ENCODE data around the gene PAH.
A peak's percentile ranks its signal among the peaks of the same experiment; 100 is the strongest.

PAH gene

DNA sequence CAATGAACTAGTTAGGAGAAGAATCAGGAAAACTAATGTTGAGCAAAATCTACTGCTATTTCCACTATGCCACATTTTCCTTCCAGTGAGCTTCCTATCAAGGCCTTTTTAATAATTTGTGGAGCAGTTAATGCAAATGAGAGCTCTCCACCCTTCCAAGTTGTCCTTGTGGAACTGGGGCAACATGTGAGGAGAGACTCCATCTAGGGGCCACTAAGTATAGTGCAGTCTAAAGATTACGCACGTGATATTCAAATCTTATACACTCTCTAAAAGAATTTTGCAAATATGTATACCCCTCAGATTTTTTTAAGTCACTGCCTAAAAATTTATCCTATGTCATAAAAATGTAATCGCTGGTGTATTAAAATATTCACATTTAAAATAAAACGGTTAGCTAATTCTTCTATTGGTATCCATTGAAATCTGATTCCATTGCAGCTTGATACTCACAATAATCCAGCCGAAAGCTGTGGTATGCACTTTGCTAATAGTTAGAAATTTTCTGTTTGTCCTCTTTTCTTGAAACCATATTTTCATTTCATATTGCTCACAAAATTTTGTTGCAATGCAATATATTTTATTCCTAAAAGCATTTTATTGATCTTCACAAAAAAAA is 100.1 kb downstream of the PAH start:
- peak; percentile 44 for DNase-seq (ENCODE audit: low read depth)
- TF ChIP-seq, protein P1, sequence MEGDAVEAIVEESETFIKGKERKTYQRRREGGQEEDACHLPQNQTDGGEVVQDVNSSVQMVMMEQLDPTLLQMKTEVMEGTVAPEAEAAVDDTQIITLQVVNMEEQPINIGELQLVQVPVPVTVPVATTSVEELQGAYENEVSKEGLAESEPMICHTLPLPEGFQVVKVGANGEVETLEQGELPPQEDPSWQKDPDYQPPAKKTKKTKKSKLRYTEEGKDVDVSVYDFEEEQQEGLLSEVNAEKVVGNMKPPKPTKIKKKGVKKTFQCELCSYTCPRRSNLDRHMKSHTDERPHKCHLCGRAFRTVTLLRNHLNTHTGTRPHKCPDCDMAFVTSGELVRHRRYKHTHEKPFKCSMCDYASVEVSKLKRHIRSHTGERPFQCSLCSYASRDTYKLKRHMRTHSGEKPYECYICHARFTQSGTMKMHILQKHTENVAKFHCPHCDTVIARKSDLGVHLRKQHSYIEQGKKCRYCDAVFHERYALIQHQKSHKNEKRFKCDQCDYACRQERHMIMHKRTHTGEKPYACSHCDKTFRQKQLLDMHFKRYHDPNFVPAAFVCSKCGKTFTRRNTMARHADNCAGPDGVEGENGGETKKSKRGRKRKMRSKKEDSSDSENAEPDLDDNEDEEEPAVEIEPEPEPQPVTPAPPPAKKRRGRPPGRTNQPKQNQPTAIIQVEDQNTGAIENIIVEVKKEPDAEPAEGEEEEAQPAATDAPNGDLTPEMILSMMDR (IDR thresholded peaks at IDR 0.05; ENCODE audit: low read length, missing control alignments): peak; percentile 70
- H3K4me3 ChIP-seq (replicated peaks; ENCODE audit: low read depth, low read length): no peak overlapping the region

DNA sequence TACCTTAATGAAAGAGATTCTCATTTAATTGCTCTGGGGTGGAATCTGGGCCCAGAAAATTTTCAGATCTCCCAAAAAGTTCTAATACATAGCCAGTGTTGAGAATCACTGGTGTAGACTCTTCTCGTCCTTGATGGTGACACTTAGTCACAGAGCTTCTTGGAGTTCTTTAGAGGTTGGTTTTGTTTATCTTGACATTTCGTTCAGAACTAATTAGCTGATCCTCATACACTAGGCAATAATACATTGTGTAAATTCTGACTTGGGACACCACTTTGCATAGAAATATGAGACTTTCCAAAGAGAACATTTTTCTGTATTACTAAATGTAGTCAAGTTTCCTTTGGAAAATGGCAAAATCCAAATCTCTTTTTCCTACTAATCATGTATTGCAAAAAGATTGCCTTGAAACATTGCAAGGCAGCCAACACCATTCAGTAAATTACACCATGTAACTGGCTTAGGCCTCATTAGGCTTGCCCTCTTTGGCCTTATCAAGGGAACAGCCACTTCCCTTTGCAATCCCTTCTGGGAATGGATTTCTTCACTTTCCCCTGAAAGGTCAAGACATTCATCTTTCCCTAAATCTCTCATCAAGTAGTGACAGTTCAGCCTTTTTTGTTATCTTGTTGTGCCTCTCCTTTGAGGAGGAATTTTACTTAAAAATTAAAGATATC is 102.2 kb downstream of the PAH start:
- TF ChIP-seq, protein P1 (IDR thresholded peaks at IDR 0.05; ENCODE audit: low read length, missing control alignments): no peak
- DNase-seq (ENCODE audit: low read depth): no peak
- H3K4me3 ChIP-seq (replicated peaks; ENCODE audit: low read depth, low read length): no peak overlapping the region

DNA sequence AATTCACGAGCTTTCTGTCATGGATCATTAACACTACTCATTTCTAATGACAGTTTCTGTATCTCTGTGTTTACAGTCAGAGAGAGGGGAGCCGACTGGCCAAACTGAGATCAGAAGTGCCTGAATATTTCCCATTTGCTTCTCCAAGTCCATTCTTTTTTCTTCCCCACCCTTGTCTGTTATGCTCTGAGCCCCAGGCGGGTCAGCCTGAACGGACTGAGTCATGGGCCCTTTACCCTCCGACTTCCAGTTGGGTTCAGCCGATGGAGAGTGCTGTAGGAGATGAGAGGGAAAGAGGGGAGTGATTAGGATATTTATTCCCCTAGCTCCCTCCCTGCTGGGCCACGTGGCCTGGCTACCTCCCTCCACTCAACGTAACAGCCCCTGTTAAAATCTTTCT is 104.7 kb downstream of the PAH start:
- DNase-seq (ENCODE audit: low read depth): no peak
- TF ChIP-seq, protein P1 (IDR thresholded peaks at IDR 0.05; ENCODE audit: low read length, missing control alignments): no peak
- no peak overlapping the region for H3K4me3 ChIP-seq (replicated peaks; ENCODE audit: low read depth, low read length)

GRCh38 chr12:102811110-102811737 is 105.8 kb downstream of the PAH start:
- TF ChIP-seq, protein P1 (IDR thresholded peaks at IDR 0.05; ENCODE audit: low read length, missing control alignments): peak; percentile 18
- DNase-seq (ENCODE audit: low read depth): peak; percentile 3

DNA sequence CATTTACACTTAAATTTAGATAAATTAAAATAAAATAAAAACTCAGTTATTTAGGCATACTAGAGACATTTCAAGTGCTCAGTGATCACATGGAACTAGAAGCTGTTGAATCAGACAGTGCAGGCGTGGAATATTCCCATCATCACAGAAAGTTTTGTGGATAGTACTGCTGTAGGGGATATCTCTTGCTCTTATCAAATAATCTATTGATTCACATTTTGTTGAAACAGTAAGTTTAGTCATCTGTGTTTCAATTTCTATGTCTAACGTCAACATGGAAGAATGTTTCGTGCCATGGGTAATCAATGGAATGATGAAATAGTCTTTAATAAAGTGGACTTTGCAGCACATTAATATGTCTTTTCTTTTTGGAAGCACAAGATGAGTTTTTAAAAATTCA is 108.6 kb downstream of the PAH start:
- H3K4me3 ChIP-seq (replicated peaks; ENCODE audit: low read depth, low read length): no peak overlapping the region
- TF ChIP-seq, protein P1 (IDR thresholded peaks at IDR 0.05; ENCODE audit: low read length, missing control alignments): no peak
- no peak for DNase-seq (ENCODE audit: low read depth)

More at GRCh38 chr12:102811110-102811737, 105.8 kb downstream of the PAH start:
- no peak overlapping the region for H3K4me3 ChIP-seq (replicated peaks; ENCODE audit: low read depth, low read length)

- no peak overlapping the region for H3K4me3 ChIP-seq (replicated peaks; ENCODE audit: low read depth, low read length)
- no peak for DNase-seq (ENCODE audit: low read depth)
- TF ChIP-seq, protein P1 (IDR thresholded peaks at IDR 0.05; ENCODE audit: low read length, missing control alignments): no peak
Measured at GRCh38 chr12:102806592-102806991, 110.5 kb downstream of the PAH start.
